ENCODE data around the gene LOXHD1. TPM values are rescaled to one million over a fixed set of nuclear protein-coding genes. Genes with fewer than 3 reads are reported as not detected.

Gene LOXHD1
- total RNA-seq, 4 donors from 2014 or later = 1.7 to 4.9 (median 3.2) TPM

DNA sequence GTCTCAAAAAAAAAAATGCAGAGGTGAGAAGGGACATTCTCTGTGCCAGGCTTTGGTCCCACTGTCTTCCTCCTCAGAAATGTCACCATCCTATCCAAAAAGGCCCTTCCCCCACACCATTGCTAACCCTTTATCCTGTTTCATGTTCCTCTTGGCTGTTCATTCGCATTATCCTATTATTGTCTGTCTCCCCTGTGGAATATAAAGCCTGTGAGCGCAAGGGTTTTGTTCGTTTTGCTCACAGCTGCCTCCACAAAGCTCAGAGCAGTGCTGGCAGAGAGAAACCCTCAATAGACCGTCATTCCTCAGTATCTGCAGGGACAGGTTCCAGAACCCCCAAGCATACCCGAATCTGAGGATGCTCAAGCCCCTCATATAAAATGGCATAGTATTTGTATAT, 91.8 kb downstream of the LOXHD1 start:
- TF ChIP-seq, protein P1, sequence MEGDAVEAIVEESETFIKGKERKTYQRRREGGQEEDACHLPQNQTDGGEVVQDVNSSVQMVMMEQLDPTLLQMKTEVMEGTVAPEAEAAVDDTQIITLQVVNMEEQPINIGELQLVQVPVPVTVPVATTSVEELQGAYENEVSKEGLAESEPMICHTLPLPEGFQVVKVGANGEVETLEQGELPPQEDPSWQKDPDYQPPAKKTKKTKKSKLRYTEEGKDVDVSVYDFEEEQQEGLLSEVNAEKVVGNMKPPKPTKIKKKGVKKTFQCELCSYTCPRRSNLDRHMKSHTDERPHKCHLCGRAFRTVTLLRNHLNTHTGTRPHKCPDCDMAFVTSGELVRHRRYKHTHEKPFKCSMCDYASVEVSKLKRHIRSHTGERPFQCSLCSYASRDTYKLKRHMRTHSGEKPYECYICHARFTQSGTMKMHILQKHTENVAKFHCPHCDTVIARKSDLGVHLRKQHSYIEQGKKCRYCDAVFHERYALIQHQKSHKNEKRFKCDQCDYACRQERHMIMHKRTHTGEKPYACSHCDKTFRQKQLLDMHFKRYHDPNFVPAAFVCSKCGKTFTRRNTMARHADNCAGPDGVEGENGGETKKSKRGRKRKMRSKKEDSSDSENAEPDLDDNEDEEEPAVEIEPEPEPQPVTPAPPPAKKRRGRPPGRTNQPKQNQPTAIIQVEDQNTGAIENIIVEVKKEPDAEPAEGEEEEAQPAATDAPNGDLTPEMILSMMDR (IDR thresholded peaks at IDR 0.05) = no peak
- DNase-seq (ENCODE audit: low spot score) (no peak), ATAC-seq (ENCODE audit: low FRiP score) (no peak)

DNA sequence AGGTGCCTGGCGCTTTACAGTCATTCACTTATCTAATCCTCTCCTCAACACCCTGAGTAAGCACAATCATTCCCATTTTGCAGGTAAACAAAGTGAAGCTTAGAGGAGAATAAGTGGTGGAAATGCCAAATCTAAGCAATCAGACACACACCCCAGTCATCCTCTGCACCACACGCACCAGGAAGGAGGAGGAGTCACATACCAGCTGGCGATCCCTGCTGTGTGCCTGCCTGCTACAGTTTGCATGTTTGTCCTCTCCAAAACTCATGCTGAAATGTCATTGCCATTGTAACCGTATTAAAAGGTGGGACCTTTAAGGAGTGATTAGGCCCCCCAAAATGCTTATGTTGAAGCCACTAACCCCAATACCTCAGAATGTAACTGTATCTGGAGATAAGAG, 93.7 kb downstream of the LOXHD1 start:
- DNase-seq (ENCODE audit: low spot score) = no peak

DNA sequence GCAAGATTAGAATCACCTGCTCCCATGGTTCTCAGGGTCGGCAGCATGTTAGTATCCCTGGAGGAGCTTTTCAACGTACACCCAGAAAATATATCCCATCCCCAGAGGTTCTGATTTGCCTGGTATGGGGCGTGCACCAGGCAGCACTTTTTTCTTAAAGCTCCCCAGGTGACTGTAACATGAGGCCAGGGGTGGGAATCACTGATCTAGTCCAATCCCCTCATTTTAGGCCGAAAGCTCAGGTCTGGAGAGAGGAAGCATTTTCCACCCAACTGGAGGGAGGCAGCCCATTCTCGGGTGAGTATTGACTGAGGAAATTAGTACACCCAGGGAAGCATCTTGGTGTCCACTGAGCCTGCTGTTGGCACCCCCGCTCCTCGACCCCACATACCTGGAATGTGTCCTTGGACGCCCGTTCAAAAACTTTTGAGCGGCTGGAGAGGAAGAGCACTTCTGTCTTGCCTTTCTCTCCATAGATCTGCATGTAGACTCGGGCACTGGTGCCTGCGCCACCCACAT, 94.3 kb downstream of the LOXHD1 start:
- ATAC-seq (ENCODE audit: low FRiP score) (no peak), DNase-seq (ENCODE audit: low spot score) (no peak)
- TF ChIP-seq, protein P1 (IDR thresholded peaks at IDR 0.05) = no peak

More for the DNA sequence above, 93.7 kb downstream of the LOXHD1 start:
- no peak for ATAC-seq (ENCODE audit: low FRiP score)
- TF ChIP-seq, protein P1 (IDR thresholded peaks at IDR 0.05) = no peak

DNA sequence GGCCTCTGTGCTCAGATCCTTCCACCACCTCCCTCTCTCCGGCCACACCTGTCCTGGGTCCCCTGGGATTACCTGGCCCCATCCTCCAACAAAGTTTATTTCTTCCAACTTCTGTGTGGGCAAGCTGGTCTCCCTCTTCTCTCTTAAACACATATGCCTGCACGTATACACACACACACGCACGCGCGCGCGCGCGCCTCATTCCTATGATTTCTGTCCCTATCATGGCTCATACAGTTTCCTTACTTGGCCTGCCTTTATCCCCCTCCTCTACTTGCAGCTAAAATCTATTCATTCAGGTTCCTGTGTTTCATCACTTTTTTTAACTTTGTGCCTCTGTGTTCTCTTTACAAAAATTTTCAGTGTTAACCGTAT, 96.4 kb downstream of the LOXHD1 start:
- TF ChIP-seq, protein P1 (IDR thresholded peaks at IDR 0.05) = no peak
- ATAC-seq (ENCODE audit: low FRiP score) (no peak), DNase-seq (ENCODE audit: low spot score) (no peak)

DNA sequence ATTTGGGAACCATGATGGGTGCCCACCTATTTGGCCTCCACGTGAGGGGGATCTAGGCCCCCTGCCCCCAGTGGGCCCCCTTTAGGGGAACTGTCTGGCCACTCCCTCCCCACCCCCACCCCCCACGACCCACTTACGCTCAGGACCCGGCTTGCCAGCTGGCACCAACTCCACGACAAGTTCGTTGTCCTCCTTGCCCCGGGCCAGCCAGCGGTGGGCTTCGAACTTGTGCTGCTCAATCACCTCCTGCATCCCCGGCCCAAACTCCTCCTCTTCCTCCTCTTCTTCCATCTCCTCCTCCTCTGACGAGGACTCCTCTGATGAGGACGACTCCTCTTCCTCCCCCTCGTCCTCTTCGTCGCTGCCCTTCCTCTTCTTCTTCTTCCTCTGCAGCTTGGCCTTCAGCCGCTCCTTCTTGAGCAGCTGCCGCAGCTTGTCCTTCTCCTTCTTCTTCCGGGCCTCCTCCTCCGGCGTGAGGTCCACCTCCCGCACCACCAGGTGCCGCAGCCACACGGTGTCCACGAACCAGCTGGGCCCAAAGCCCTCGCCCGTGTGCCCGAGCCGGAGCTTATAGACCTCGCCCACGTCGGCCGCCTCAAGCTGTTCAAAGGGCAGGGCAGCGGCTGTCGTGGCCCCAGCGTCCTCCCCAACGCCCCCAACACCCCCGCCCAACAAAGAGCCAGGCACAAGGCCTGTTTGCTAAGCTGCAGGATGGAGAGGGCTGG, 96.9 kb downstream of the LOXHD1 start:
- DNase-seq (ENCODE audit: low spot score) = no peak
- no peak for ATAC-seq (ENCODE audit: low FRiP score)
- TF ChIP-seq, protein P1 (IDR thresholded peaks at IDR 0.05) = no peak

DNA sequence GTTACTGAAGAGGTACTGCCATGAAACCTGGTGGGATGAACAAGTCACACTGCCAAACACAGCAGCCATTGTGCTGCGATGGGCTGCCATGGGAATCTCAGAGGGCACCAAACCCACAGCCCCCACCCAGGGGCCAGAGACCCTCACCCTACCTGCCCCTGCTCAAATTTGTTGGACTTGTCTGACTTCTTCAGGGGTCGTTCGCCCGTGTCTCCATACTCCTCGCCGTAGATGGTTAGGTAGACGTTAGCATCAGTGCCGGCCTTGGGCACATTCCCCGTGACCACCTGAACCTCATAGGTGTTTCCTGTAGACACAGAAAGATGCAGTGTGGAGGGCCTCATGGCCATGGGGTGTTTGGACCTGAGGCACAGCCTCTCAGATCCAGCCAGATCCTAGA, 97.7 kb downstream of the LOXHD1 start:
- DNase-seq (ENCODE audit: low spot score) = no peak
- no peak for ATAC-seq (ENCODE audit: low FRiP score)
- TF ChIP-seq, protein P1 (IDR thresholded peaks at IDR 0.05) = no peak

DNA sequence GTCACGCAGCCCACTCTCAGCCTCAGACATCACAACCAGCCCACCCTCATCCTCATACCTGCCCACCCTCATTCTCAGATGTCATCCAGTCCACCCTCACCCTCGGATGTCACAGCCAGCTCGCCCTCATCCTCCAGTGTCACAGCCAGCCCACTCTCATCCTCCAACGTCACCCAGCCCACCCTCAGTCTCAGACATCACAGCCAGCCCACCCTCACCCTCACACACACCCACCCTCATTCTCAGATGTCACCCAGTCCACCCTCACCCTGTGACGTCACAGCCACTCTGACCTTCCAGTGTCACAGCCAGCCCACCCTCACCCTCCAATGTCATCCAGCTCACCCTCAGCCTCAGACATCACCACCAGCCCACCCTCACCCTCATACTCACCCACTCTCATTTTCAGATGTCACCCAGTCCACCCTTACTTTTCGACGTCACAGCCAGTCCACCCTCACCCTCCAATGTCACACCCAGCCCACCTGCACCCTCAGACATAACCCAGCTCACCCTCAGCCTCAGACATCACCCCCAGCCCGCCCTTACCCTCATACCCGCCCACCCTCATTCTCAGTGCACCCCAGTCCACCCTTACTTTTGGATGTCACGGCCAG, 100.3 kb downstream of the LOXHD1 start:
- TF ChIP-seq, protein P1 (IDR thresholded peaks at IDR 0.05) = no peak
- ATAC-seq (ENCODE audit: low FRiP score) = no peak
- DNase-seq (ENCODE audit: low spot score) = no peak
